OCI-M1 (cell line): ENCODE measurements around the gene FAM229B.
"Not testable (repeated sequence)": the region's sequence is repeated elsewhere in the genome, so short reads cannot be mapped to it uniquely, and the experiment has no call there.

Experiments used
- DNase-seq: peaks from one replicate; lab custom pipeline; 2025; lab: John Stamatoyannopoulos, UW

Gene FAM229B, protein sequence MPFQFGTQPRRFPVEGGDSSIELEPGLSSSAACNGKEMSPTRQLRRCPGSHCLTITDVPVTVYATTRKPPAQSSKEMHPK

DNA sequence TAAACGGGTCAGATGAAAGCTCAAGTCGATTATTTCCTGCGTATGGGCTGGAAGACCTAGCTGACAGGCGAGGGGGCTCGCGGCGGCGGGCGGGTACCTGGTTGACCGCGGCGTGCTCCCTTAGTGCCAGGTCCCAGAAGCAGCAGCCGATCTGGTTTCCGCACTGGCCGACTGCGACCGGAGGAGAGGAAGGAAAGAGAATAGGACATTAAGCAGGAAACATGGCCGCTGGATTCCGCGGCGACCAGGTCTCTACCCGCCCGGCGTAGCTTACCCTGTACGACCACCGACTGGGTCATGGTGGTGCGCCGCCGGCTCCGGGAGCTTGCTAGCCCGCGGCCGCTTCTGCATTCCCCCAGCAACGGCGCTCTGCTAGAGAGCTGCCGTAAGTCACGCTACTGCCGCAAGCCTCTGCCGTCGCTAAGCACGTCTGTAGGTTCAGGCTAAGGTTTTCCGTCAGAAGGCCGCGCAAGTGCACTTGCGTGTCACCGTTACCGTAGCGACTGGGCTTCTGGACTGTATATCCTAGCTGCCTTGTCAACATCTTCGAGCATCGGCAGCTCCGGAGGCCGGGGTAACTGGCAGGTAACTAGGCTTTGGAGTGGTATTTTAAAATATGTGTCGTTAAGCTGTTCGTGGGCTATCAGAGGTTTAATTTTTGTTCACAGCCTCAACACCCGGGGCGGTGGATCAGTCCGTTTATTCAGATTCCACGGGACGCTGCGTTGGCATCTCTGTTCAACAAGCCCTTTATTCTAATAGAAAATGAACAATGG, at the start of gene FAM229B, which contains the start of gene TUBE1:
TSS of gene FAM229B (plus strand) at position 456 of the 776 bp plus-strand sequence. CDS start 11,693 bp downstream, outside the sequence.
TSS of gene TUBE1 (minus strand) at position 347 of the 776 bp plus-strand sequence. CDS start at position 299, 48 bp downstream.
- peak; percentile 97 for DNase-seq

DNA sequence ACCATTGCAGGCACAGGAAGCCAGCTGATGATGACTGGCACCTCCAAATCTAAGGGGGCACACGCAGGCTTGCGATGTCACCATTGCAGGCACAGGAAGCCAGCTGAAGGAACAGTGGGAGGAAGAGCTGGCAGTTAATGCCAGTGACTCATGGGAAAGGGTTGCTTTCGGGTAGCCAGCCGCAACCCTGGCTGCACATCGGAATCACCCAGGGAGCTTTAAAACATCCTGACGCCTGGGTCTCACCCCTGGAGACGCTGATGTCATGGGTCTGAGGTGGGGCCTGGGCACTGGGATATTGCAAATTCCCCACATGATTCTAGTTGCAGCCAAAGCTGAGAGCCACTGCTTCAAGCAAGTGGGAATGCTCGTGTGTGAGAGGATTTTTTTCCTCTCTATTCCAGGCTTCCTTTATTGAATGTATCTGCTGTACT, 49.6 kb upstream of the FAM229B start:
- no peak for DNase-seq

DNA sequence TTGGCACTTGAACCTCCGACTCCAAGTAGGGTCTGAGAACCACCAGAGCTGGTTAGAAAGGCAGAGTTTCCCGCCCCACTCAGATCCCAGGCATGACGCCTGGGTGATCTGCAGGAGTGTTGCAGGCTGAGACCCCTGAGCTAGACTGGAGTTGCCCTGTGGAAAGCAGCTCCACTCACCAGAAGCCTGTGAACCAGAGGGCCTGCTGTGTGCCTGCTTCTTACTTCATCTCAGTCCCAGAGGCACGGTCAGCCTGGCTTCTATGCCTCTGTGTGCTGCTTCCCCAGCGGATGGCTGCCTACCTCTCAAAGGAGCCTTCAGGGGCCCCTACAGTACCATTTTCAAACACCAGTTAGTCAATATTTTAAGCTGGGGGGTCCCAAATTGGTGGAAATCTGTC, 49.1 kb upstream of the FAM229B start:
- no peak for DNase-seq

DNA sequence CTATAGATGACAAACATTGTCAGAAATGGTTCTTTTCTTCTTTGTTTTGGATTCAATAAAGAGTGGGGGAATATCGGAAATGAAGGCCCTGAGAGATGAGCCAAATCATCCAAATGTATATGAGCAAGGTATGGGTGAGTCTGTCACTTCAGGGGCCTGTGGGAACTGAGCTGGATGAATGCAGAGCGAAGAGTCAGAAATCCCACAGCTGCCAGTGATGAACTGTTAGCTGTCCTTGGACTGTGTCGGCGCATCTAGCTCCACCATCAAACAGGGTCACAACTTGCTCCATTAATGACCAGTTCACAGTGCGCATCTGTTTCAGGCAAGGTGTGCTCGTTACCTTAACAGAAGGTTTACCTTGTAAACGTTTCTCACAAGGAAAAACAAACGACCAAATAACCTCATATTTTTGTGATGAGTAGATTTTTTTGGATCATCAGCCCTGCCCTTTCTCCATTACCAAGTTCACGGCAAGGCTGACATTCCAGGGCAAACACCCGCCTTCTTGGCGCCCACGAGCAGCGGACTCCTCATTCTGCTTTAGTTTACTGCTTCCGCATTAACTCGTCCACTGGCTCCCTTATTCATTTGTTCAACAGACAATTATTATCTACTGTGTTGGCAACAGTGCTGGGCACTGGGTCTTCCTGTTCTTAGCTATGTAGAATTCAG, 48.5 kb upstream of the FAM229B start:
- no peak for DNase-seq

DNA sequence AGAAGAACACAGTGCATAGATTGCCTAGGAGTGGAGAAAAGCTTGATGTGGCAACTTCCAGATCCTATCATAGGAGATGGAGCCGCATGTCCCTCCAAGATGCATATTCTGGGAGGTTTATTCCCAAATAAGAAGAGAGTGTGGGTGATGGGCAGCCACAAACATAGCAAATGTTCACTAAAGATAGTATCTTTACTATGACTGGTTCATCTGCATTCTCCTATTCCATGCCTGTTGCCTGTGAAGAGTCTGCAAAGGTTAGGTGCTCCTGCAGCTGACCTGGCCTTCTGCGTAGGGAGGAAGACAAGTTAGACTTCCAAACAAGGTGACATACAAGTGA, 48.0 kb upstream of the FAM229B start:
- DNase-seq: no peak

DNA sequence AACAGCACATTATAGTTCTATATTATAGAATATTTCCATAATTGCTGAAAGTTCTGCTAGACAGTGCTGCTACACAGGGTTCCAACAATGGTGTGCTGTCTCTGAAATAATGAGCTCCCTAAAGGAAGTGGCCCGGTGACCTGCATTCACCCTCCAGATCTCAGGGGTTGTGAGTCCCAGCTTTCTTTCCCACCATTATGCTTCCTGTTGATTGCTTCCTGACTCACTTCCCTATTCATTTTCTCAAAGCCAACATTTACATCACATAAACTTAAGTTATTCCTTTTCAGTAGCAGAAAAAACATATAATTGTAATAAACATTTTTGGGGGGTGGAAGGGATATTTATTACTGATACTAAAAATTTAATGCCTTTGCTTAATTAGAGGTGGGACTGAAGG, 46.4 kb upstream of the FAM229B start:
- DNase-seq: no peak

DNA sequence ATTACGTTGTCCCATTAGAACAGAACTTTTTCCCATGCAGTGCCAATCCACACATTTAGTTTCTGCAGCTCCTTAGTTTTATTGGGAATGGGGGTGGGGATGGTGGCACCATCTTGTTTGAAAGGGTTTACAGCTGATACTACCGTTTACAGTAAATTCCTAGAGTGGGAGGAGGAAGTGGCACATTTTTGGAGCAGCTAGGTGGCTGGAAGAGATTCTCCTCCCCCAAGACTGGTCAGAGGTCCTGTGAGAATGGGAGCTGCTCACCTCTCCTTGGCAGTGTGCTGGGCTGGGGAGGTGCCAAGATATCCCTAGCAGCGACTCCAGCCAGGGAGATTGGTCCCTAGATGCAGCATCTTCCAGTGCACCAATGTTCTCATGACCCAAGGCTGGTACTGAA, 45.9 kb upstream of the FAM229B start:
- no peak for DNase-seq

DNA sequence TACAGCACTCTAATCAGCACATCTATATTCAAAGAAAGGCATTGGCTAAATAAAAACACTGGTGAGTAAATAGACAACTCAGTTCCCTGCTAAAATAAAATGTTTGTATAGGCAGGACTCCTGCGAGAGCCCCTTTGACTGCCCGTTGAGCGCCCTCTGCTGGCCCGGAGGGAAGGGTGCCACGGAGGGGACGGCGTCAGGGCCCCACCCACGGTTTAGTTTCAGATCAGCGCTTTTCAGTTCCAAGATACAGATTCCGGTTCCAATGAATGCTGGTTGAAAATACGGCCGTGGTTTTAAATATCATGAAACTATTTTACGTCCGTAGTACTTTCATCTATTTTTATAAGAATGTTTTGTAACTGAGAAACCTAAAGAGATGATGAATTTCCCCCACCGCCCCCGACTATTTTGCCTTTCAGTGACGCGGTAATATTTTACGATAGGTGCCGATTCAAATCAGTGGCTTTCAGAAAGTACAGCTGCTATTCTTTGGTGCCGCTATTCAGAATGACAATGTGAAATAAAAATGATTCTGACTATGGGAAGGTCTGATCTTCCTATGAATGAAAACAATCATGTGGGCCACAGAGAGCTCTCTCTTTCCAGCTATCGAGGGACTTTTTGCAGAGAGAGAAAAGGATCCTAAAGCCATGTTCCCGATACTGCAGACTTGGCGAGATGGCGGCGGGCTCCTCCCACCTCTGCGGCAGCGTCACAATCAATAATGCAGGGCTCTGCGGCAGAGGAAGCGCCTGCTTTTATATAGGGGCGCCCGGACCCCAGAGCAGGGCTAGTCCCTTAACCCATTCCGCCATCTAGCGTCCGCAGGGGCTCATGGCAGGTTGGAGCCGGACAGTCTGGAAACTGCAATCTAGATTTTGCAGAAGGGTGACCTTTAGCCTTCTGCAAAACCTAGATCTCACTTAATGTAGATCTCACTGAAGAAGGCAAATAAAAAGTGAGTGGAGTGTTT, 44.1 kb upstream of the FAM229B start:
- DNase-seq: peak; percentile 97

DNA sequence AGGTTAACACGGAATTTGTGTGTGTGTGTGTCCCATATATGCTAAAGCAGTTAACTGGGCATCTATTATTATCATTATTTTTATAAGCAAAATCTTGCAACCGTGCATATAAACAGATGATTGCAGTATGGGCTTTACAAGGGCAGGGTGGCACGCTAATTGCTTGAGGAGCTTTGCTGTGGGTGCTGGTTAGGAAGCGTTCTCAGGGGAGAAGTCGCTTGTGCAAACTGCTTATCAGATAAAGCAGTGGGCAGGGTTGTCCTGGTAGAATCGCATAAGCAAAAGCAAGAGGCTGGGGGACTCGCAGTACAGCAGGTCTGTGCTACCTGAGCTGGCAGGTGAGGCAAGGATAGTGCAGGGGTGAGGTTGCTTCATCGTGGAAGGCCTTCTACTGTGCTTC, 43.2 kb upstream of the FAM229B start:
- DNase-seq: no peak

DNA sequence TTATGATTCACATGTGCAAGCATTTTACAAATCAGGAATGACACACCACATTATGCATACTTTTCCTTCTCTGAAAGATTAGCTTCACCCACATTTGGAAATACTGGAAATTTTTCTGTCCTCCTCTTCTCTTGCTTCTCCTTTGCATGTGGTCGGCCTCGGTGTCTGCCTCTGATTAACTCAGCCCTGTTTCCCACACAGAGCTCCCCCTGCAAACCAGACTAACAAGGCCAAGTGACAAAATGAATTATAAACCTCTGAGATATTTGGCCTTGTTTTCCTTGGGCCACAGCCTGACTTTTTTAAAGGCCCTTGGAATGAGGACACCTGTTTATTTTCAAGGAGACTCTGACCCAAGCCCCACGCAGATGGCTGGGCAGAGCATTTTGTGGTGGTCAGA, 42.5 kb upstream of the FAM229B start:
- DNase-seq: no peak

DNA sequence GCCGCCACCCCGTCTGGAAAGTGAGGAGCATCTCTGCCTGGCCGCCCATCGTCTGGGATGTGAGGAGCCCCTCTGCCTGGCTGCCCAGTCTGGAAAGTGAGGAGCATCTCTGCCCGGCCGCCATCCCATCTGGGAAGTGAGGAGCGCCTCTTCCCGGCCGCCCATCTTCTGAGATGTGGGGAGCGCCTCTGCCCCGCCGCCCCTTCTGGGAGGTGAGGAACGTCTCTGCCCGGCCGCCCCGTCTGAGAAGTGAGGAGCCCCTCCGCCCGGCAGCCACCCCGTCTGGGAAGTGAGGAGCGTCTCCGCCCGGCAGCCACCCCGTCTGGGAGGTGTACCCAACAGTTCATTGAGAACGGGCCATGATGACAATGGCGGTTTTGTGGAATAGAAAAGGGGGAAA, 39.9 kb upstream of the FAM229B start:
- not testable (repeated sequence) for DNase-seq

DNA sequence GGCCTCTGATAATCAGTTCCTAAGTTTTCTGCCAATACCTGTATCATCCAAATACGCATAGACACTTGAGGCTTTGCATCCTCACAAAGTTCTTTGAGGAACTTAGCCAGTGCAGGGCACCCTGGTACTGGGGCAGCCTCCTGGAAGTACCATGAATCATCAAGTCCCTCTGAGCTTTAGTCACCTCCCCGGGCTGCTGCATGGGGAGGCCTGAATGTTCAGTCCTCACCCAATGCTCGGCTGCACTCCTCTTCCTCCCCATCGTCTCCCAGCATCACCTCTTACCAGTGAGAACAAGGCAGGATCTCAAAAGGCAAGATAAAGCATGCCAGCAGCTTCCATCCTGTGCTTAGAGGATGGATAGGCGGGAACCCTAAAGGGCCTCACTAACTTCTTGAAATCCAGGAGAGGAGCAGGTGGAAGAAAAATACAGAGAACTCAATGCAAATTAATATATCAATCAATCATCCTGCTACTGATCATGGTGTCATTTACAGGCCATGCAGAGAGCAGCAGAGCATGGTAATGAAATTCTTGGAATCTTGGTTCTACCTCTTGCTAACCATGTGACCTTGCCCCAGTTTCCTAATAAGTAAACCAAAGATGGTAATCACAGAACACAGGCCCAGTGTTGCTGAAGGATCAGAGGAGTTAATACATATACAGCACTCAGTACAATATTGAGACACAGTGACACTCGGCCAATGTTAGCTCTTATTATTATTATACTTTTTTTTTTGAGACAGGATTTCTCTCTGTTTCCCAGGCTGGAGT, 38.2 kb upstream of the FAM229B start:
- peak; percentile 26 for DNase-seq

DNA sequence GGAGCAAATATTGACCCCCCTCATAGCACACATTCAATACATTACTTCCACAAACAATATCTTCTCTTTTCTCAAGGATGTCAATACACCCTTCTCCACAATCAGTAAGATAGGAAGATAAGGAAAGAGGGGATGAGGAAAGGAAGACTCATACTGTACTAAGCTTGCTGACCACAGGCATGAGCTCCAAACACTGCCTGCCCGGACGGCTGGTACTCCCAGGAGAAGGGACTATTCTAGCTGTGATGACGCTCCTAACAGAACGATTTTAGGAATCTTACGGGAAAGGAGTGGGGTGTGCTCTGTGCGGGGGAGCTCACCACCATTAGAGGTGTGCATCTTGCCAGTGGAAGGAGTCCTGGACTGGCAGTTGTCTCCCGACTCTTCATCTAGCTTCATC, 37.4 kb upstream of the FAM229B start:
- no peak for DNase-seq

DNA sequence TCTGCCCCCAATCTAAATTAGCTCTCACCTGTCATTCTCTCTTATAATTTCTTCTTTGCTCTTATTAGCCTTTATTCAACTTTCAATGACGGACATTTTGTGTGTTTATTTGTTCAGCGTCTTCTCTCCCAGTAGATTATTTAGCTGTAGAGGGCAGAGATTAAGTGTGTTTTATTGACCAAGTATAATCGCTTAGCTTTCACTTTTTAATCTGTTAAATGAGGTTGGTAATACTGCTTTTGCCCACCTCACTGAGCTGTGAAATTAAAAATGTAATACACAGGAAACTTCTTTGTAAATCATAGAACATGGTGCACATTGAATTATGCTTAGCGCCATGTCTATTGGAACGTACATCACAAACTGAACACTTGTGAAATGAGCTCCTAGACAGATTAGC, 37.0 kb upstream of the FAM229B start:
- no peak for DNase-seq

DNA sequence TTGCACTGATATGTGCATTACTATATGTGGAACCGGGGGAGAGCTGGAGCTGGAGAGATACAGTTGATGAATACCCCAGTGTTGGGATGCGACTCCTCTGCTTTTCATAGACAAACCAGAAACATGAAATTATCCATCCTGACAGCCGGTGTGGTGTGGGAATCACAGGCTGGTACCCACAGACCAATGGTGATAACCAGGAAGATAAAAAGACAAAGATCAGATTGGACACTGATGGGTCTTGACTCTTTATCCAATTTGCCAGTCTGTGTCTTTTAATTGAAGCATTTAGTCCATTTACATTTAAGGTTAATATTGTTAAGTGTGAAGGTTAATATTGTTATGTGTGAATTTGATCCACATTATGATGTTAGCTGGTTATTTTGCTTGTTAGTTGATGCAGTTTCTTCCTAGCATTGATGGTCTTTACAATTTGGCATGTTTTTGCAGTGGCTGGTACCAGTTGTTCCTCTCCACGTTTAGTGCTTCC, 36.1 kb upstream of the FAM229B start:
- not testable (repeated sequence) for DNase-seq

DNA sequence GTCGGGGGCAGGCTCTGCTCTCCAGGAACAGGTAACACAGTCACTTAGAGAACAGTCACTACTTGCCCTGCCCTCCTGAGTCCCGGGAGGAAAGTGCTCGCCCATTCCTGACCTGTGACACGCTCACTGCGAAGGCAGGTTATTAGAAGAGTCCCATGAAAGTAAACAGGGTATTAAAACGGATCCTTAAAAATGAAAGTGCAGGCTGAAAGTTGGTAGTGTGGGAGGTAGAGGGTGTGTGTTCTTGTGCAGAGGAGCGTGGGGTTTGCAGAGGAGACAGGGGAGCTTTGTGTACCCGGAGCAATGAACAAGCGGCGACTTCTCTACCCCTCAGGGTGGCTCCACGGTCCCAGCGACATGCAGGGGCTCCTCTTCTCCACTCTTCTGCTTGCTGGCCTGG, 33.4 kb upstream of the FAM229B start, which contains the start of gene CCN6:
TSS of gene CCN6 (plus strand) at position 104 of the 400 bp plus-strand sequence. CDS start at position 358, 254 bp downstream.
- no peak for DNase-seq

DNA sequence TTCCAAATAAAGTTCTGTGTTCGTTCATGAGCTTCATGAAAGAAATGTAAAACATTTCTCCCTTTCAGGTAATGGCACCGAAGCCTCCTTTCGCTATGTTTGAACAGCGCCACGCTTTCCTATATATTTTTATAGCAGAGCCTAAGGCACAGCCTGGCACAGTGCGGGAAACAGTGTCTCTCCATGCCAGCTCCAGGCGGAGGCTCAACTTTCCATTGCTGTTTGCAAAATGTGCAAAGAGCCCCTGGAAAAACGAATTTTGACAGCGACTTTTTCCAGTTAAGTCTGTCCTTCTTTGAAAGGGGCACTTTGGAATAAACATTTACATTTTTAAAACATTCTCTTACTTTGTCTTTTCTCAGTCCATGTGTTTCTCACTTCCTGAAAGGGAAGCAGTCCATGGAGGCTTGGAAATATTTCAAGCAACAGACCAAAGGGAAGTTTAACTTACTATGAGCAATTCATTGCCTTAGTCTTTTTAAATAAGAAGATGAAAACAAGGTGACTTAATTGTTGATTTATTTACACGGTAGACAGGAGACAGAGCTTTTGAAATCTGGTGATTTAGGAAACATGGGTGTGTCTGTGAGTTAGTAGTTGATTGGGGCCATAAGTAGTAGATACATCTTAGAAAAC, 32.7 kb upstream of the FAM229B start:
- DNase-seq: no peak

DNA sequence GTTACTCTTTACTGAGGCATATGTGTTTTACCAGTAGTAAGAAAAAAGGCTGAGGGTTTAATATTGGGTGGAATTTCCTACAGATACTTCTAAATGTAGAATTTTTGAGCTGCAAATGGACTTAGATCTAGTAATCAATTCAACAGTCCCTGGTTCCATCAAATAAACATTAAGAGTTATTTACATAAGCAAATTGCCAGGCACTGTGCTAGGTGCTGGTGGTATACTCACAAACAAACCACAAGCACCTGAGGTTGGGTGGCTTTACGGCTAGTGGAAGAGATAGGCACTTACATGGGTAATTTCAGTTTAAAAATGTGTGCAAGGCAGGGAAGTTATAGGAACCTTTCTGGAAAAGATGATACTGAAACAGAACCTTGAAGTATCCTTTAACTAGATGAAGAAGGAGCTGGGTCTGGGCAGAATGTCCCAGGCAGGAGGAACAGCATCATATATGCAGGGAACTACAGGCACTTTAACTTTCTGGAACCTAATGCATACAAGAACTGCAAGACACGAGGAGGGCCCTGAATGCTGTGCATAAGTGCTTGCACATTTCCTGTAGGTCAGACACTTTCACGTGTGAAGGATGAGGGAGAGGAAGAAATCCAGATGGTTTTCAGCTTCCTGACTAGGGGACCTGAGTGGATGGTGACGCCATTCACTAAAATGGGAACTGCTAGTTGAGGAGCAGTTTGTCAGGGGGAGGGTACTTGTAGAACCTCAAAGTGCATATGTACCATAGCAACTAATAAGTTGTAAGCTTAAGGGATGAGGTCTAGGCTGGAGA, 29.0 kb upstream of the FAM229B start:
- DNase-seq: no peak

DNA sequence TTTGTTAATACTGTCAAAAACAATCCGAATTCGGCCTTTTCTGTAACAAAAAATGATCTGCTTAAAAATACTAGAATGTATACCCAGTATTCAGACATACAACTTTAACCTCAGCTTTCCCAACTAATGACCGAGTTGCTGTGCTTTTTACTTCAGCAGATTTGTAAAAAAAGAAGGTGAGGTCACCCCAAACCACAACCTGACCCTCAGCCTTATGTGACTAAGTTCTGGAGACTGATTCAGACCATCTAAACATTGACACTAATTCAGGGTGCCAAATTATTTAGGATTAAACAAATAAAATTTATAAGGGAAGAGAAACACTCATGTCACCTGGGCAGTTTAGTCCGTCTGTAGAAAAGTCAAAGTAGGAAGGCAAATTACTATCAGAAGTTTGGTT, 25.8 kb upstream of the FAM229B start:
- no peak for DNase-seq

DNA sequence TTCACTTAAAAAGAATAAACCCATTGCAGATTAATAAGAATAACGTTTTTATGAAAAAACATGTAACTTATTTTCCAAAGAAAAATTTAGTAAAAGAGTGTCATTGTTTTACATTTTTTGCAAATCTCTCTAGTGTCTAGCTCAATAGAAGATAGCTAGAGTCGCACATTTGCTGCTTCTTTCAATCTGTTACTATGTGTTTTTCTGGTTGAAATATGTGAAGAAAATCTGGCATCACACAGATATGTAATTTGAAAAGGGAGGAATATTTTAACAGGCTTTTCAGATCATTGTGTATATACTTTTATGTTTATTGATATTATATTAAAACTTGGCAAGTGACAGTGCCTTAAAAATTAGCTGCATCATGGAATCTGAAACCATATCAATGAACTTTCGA, 24.4 kb upstream of the FAM229B start:
- no peak for DNase-seq
